ENCODE results near the gene MAGI3.

Gene MAGI3

GRCh38 chr1:113389953-113390834 is at the start of gene MAGI3:
Gene MAGI3, plus strand, starts transcription at chr1:113390515. Its CDS starts 519 bp downstream, at chr1:113391034.
- Histone ChIP-seq H3K9me3 (ENCODE audit: control insufficient read depth, insufficient read depth, low read depth, low read length) (no peaks in the 10 kb centered on the region), H3K4me1 (ENCODE audit: control insufficient read depth, insufficient read depth, low read length) (peaks cover 17% of the 10 kb centered on the region), H3K4me3 (ENCODE audit: low read depth, low read length) (peak within 1 kb of the TSS; percentile 97), H3K27ac (ENCODE audit: extremely low read depth, low read depth, low read length) (peak within 1 kb of the TSS; percentile 93), H3K36me3 (ENCODE audit: control insufficient read depth in 2 of 2, insufficient read depth in 1 of 2, low read length in 2 of 2) (no peaks in the 10 kb centered on the region)
- ChIA-PET POLR2A (interaction anchor here (0.6 to 1.9 kb wide), 15 partner anchors 9 to 675 kb away, joined by 3 to 9 read pairs (median 4); partner anchors contain the start of gene PPM1J), CTCF (interaction anchor here (1.2 to 2.7 kb wide), 2 partner anchors 212 to 249 kb away, joined by 3 to 16 read pairs; no protein-coding TSS in a partner anchor)
- TF ChIP-seq GLIS2 (tag by site-specific recombination; IDR thresholded peaks at IDR 0.05) (peak; percentile 66), HOXD13 (CRISPR knock-in tag; IDR thresholded peaks at IDR 0.05; ENCODE audit: borderline replicate concordance) (no peak), ZNF785 (tag by site-specific recombination; IDR thresholded peaks at IDR 0.05) (no peak), ZNF48 (tag by site-specific recombination; IDR thresholded peaks at IDR 0.05) (no peak), ZNF114 (tag by site-specific recombination; IDR thresholded peaks at IDR 0.05) (no peak), ZNF449 (tag by site-specific recombination; IDR thresholded peaks at IDR 0.05) (peak; percentile 52), ZNF248 (tag by site-specific recombination; IDR thresholded peaks at IDR 0.05) (no peak), ATF2 (tag by site-specific recombination; IDR thresholded peaks at IDR 0.05; ENCODE audit: low read depth) (no peak), ZNF549 (tag by site-specific recombination; IDR thresholded peaks at IDR 0.05) (no peak), ZNF626 (tag by site-specific recombination; IDR thresholded peaks at IDR 0.05) (no peak), ZNF10 (tag by site-specific recombination; IDR thresholded peaks at IDR 0.05) (no peak; the same call in 1 of the 2 replicates), ZNF530 (tag by site-specific recombination; IDR thresholded peaks at IDR 0.05; ENCODE audit: low read depth) (no peak), PRDM2 (tag by site-specific recombination; IDR thresholded peaks at IDR 0.05; ENCODE audit: borderline replicate concordance) (no peak), PRDM4 (tag by site-specific recombination; IDR thresholded peaks at IDR 0.05) (peak; percentile 77), BCL6B (tag by site-specific recombination; IDR thresholded peaks at IDR 0.05) (no peak), YY1 (tag by site-specific recombination; IDR thresholded peaks at IDR 0.05) (no peak), ZBTB20 (tag by site-specific recombination; IDR thresholded peaks at IDR 0.05) (peak; percentile 87; the same call in 1 of the 2 replicates), ZNF398 (tag by site-specific recombination; IDR thresholded peaks at IDR 0.05) (peak; percentile 44), ZNF16 (tag by site-specific recombination; IDR thresholded peaks at IDR 0.05; ENCODE audit: low read depth) (peak; percentile 62; the same call in 1 of the 2 replicates), ZNF404 (tag by site-specific recombination; IDR thresholded peaks at IDR 0.05) (no peak)
